Activated CD8-positive, alpha-beta T cell treated with anti-CD3 and anti-CD28 coated beads for 36 hours (primary cell): ENCODE measurements around the gene CACNA2D2. TPM values are rescaled to one million over a fixed set of nuclear protein-coding genes. Genes with fewer than 3 reads are reported as not detected.
A peak's percentile ranks its signal among the peaks of the same experiment; 100 is the strongest.

Source experiments
- ATAC-seq: fragments of 200-7000 bp; cut with Tn5 transposase; one replicate; pipeline ENCODE4 v1.10.0; 2021; ENCODE audit warnings: mild to moderate bottlenecking, moderate library complexity
- CTCF ChIA-PET: fragments of 350-600 bp; sonication (Branson Sonifier 250); formaldehyde crosslinking; loops from one replicate; lab custom pipeline; 2021; ENCODE audit warnings: antibody characterized with exemption; lab: Charles Lee
- POLR2A ChIA-PET: fragments of 350-600 bp; sonication (Branson Sonifier 250); formaldehyde crosslinking; loops from one replicate; lab custom pipeline; 2021; ENCODE audit warnings: antibody characterized with exemption; lab: Charles Lee
- DNase-seq: peaks from one replicate; pipeline ENCODE4 v3.0.0-alpha.2; 2020
- H3K27ac Mint-ChIP-seq: one replicate; pipeline ENCODE4 v1.8.0; 2021; ENCODE audit warnings: mild to moderate bottlenecking, mixed read lengths
- H3K27me3 Mint-ChIP-seq: one replicate; pipeline ENCODE4 v1.8.0; 2021; ENCODE audit warnings: mixed read lengths
- H3K36me3 Mint-ChIP-seq: one replicate; pipeline ENCODE4 v1.8.0; 2021; ENCODE audit warnings: low read depth, mixed read lengths
- H3K4me1 Mint-ChIP-seq: one replicate; pipeline ENCODE4 v1.8.0; 2021; ENCODE audit warnings: low read depth, mixed read lengths
- H3K4me3 Mint-ChIP-seq: one replicate; pipeline ENCODE4 v1.8.0; 2021; ENCODE audit warnings: mild to moderate bottlenecking, moderate library complexity, mixed read lengths
- H3K9me3 Mint-ChIP-seq: one replicate; pipeline ENCODE4 v1.8.0; 2021; ENCODE audit warnings: mixed read lengths
- CTCF ChIP-seq: fragments of 200-600 bp; IDR thresholded peaks from one replicate; pipeline ENCODE4 v1.8.0; 2022; ENCODE audit warnings: antibody characterized with exemption, mild to moderate bottlenecking
- intact Hi-C: fragments of 100-400 bp; cut with micrococcal nuclease; formaldehyde crosslinking; loops from one replicate; pipeline ENCODE4 v1.10.0; 2022
- total RNA-seq, 2 experiments: library from RNA; stranded (reverse); gene quantifications; one replicate each; pipeline ENCODE4 v1.2.3, GENCODE V29; 2021

The CACNA2D2 gene
- total RNA-seq, 2 experiments from 2014 or later: 1.6 to 2.1 TPM

GRCh38 chr3:50502584-50503423 is 630 bp downstream of the CACNA2D2 start:
- H3K4me1 Mint-ChIP-seq: peaks cover 4% of the 10 kb centered on the region
- peak overlapping the region; percentile 63 for H3K4me3 Mint-ChIP-seq
- POLR2A ChIA-PET: no interaction called here
- CTCF ChIA-PET: interaction anchor here (1.1 to 3.2 kb wide), 4 partner anchors 35 to 65 kb away, joined by 3 to 14 read pairs (median 3); no protein-coding TSS in a partner anchor
- DNase-seq: peak; percentile 23
- no peak overlapping the region for H3K27ac Mint-ChIP-seq
- intact Hi-C loops: no loop called here
- peak; percentile 50 for ATAC-seq
- no peaks in the 10 kb centered on the region for H3K9me3 Mint-ChIP-seq
- no peaks in the 10 kb centered on the region for H3K36me3 Mint-ChIP-seq
- H3K27me3 Mint-ChIP-seq: peaks cover 12% of the 10 kb centered on the region
- no peak for TF ChIP-seq CTCF

GRCh38 chr3:50502225-50502583 is 1.2 kb downstream of the CACNA2D2 start:
- Mint-ChIP-seq H3K4me1 (peaks cover 4% of the 10 kb centered on the region), H3K27ac (no peak overlapping the region), H3K36me3 (no peaks in the 10 kb centered on the region), H3K9me3 (no peaks in the 10 kb centered on the region), H3K4me3 (peak overlapping the region; percentile 63), H3K27me3 (peaks cover 12% of the 10 kb centered on the region)
- ChIA-PET CTCF (interaction anchor here (1.1 to 3.2 kb wide), 4 partner anchors 36 to 64 kb away, joined by 3 to 14 read pairs (median 3); no protein-coding TSS in a partner anchor), POLR2A (no interaction called here)
- intact Hi-C loops: no loop called here
- no peak for ATAC-seq
- TF ChIP-seq CTCF: no peak
- DNase-seq: no peak

GRCh38 chr3:50495609-50496423 is 7.6 kb downstream of the CACNA2D2 start:
- ATAC-seq (no peak), DNase-seq (no peak)
- Mint-ChIP-seq H3K27ac (no peak overlapping the region), H3K4me1 (peaks cover 14% of the 10 kb centered on the region), H3K27me3 (no peaks in the 10 kb centered on the region), H3K9me3 (no peaks in the 10 kb centered on the region), H3K36me3 (no peaks in the 10 kb centered on the region), H3K4me3 (no peak overlapping the region)
- intact Hi-C loops: no loop called here
- ChIA-PET CTCF (no interaction called here), POLR2A (no interaction called here)
- TF ChIP-seq CTCF: no peak

- peaks cover 16% of the 10 kb centered on the region for H3K4me1 Mint-ChIP-seq
- no peak overlapping the region for H3K4me3 Mint-ChIP-seq
- no peaks in the 10 kb centered on the region for H3K27me3 Mint-ChIP-seq
- intact Hi-C loops: no loop called here
- TF ChIP-seq CTCF: no peak
- no peak overlapping the region for H3K27ac Mint-ChIP-seq
- peak; percentile 33 for DNase-seq
- ATAC-seq: no peak
- CTCF ChIA-PET: no interaction called here
- H3K36me3 Mint-ChIP-seq: no peaks in the 10 kb centered on the region
- POLR2A ChIA-PET: interaction anchor here (1.4 kb wide), 1 partner anchor 98 kb away, joined by 3 read pairs; no protein-coding TSS in a partner anchor
- H3K9me3 Mint-ChIP-seq: no peaks in the 10 kb centered on the region
Observed at GRCh38 chr3:50494126-50494525, 9.3 kb downstream of the CACNA2D2 start.
